ENCODE measurements around the gene GAGE2A.
"Not testable (repeated sequence)": the region's sequence is repeated elsewhere in the genome, so short reads cannot be mapped to it uniquely, and the experiment has no call there.

The GAGE2A gene

DNA sequence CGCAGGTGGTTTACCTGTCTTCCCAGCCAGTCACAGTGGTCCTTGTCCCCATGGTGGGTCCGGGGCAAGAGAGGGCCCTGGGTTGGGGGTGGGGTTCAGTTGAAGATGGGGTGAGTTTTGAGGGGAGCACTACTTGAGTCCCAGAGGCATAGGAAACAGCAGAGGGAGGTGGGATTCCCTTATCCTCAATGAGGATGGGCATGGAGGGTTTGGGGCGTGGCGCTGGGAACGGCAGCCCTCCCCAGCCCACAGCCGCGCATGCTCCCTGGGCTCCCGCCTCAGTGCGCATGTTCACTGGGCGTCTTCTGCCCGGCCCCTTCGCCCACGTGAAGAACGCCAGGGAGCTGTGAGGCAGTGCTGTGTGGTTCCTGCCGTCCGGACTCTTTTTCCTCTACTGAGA is 9.6 kb upstream of the GAGE2A start, which contains the start of gene GAGE12H:
Gene GAGE12H, plus strand, starts transcription at position 301 of the 400 bp plus-strand sequence. CDS start 1,155 bp downstream, outside the sequence.
- H3K9me2 ChIP-seq (replicated peaks; ENCODE audit: low read depth, low read length); H3K9me3 ChIP-seq (ENCODE audit: insufficient read depth, low read depth, low read length); H3K4me2 ChIP-seq (ENCODE audit: low read depth, low read length, poor library complexity, severe bottlenecking); H3K79me2 ChIP-seq (ENCODE audit: insufficient read depth, low read length); H2AFZ ChIP-seq (ENCODE audit: low read length); H3K27me3 ChIP-seq (ENCODE audit: insufficient read depth, low read length, poor library complexity, severe bottlenecking); H3K4me1 ChIP-seq (ENCODE audit: insufficient read depth, low read length, poor library complexity, severe bottlenecking); H3K4me3 ChIP-seq (ENCODE audit: low read length, poor library complexity, severe bottlenecking); H3K9ac ChIP-seq (ENCODE audit: low read depth, low read length, poor library complexity, severe bottlenecking); H3K36me3 ChIP-seq (ENCODE audit: insufficient read depth, low read length); H4K20me1 ChIP-seq (ENCODE audit: insufficient read depth, low read length, poor library complexity, severe bottlenecking); H3F3A ChIP-seq (ENCODE audit: low read depth): not testable (repeated sequence)

DNA sequence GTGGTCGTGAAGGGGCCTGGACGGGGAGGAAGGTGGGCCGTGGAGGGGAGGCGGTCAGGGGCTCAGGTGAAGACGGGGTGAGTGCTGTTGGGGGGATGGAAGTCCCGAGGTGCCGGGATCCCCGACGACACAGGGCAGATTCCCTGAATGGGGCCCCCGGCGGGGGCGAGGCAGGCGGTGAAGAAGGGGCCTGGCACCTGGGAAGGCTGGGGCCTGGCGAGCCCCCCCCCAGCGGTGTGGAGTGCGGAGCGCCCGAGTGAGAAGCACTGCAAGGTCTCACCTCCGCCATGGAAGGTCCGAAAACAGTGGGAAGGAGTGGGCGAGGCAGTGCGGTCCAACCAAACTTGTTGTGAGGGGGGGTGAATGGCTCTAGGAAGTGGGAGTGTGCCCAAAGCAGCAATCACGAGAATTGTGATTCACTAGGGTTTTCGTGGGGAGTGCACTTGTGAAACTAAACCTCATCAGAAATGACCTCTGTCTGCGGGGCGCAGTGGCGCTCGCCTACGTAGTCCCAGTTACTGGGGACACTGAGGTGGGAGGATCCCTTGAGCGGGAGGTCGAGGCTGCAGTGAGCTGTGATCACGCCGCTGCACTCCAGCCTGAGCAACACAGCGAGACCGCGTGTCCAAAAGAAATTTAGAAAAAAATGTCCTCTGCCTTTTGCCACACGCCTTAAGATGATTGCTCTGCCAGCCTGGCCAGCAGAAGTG is 628 bp downstream of the GAGE2A start:
- not testable (repeated sequence) for H3K9me3 ChIP-seq (ENCODE audit: insufficient read depth, low read depth, low read length); H3F3A ChIP-seq (ENCODE audit: low read depth); H3K4me1 ChIP-seq (ENCODE audit: insufficient read depth, low read length, poor library complexity, severe bottlenecking); H4K20me1 ChIP-seq (ENCODE audit: insufficient read depth, low read length, poor library complexity, severe bottlenecking); H3K36me3 ChIP-seq (ENCODE audit: insufficient read depth, low read length); H3K9ac ChIP-seq (ENCODE audit: low read depth, low read length, poor library complexity, severe bottlenecking); H3K9me2 ChIP-seq (replicated peaks; ENCODE audit: low read depth, low read length); H3K4me3 ChIP-seq (ENCODE audit: low read length, poor library complexity, severe bottlenecking); H3K4me2 ChIP-seq (ENCODE audit: low read depth, low read length, poor library complexity, severe bottlenecking); H2AFZ ChIP-seq (ENCODE audit: low read length); H3K79me2 ChIP-seq (ENCODE audit: insufficient read depth, low read length); H3K27me3 ChIP-seq (ENCODE audit: insufficient read depth, low read length, poor library complexity, severe bottlenecking)

DNA sequence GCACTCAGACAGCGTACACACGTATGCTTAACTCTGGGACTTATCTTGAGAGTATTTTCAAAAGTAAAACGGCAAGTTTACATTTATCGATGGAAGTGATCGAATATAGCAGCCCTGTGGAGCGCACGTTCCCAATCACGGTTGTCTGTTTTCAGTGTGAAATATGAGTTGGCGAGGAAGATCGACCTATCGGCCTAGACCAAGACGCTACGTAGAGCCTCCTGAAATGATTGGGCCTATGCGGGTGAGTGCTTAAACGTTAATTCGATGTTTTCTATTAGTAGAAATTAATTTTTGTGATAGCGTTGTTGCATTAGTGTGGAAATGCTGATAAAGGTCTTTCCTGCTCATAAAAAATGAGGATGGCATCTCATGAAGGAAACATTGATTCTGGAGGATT is 1.2 kb downstream of the GAGE2A start:
- H2AFZ ChIP-seq (ENCODE audit: low read length); H3F3A ChIP-seq (ENCODE audit: low read depth); H4K20me1 ChIP-seq (ENCODE audit: insufficient read depth, low read length, poor library complexity, severe bottlenecking); H3K27me3 ChIP-seq (ENCODE audit: insufficient read depth, low read length, poor library complexity, severe bottlenecking); H3K79me2 ChIP-seq (ENCODE audit: insufficient read depth, low read length); H3K4me3 ChIP-seq (ENCODE audit: low read length, poor library complexity, severe bottlenecking); H3K9ac ChIP-seq (ENCODE audit: low read depth, low read length, poor library complexity, severe bottlenecking); H3K9me2 ChIP-seq (replicated peaks; ENCODE audit: low read depth, low read length); H3K36me3 ChIP-seq (ENCODE audit: insufficient read depth, low read length); H3K9me3 ChIP-seq (ENCODE audit: insufficient read depth, low read depth, low read length); H3K4me1 ChIP-seq (ENCODE audit: insufficient read depth, low read length, poor library complexity, severe bottlenecking); H3K4me2 ChIP-seq (ENCODE audit: low read depth, low read length, poor library complexity, severe bottlenecking): not testable (repeated sequence)

DNA sequence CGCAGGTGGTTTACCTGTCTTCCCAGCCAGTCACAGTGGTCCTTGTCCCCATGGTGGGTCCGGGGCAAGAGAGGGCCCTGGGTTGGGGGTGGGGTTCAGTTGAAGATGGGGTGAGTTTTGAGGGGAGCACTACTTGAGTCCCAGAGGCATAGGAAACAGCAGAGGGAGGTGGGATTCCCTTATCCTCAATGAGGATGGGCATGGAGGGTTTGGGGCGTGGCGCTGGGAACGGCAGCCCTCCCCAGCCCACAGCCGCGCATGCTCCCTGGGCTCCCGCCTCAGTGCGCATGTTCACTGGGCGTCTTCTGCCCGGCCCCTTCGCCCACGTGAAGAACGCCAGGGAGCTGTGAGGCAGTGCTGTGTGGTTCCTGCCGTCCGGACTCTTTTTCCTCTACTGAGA is 9.4 kb downstream of the GAGE2A start, which contains the start of gene GAGE1:
Gene GAGE1, plus strand, starts transcription at position 301 of the 400 bp plus-strand sequence. CDS start 1,155 bp downstream, outside the sequence.
- H2AFZ ChIP-seq (ENCODE audit: low read length); H3K9me3 ChIP-seq (ENCODE audit: insufficient read depth, low read depth, low read length); H3K9me2 ChIP-seq (replicated peaks; ENCODE audit: low read depth, low read length); H3K27me3 ChIP-seq (ENCODE audit: insufficient read depth, low read length, poor library complexity, severe bottlenecking); H3K4me2 ChIP-seq (ENCODE audit: low read depth, low read length, poor library complexity, severe bottlenecking); H4K20me1 ChIP-seq (ENCODE audit: insufficient read depth, low read length, poor library complexity, severe bottlenecking); H3K4me1 ChIP-seq (ENCODE audit: insufficient read depth, low read length, poor library complexity, severe bottlenecking); H3K9ac ChIP-seq (ENCODE audit: low read depth, low read length, poor library complexity, severe bottlenecking); H3F3A ChIP-seq (ENCODE audit: low read depth); H3K36me3 ChIP-seq (ENCODE audit: insufficient read depth, low read length); H3K4me3 ChIP-seq (ENCODE audit: low read length, poor library complexity, severe bottlenecking); H3K79me2 ChIP-seq (ENCODE audit: insufficient read depth, low read length): not testable (repeated sequence)

DNA sequence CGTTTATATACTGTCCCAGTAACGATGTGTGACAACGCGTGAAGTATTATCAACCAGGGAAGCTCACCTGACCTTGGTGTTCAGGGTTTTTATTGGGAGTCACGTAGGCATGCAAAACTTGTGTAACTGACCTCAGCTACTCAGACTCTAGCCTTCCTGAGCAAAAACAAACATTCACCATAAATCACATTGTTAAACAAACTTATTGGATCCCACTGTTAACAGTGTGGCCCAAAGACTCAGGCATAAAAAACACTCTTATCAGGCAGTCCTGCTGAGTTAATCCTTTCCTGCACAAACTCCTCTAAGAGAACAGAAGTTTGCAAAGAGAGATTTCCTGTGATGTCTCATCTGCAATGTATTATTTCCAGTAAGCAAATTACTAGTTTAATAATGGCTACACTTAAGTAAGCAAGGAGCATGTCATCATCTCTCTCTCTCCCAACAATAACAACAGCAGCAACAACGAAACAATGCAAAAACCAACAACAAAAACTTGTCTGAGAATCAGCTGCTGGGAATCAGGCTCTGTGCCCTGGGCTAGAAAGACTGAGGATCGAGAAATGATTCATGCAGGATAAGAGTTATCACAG is 21.5 kb downstream of the GAGE2A start:
- Histone ChIP-seq H3F3A (ENCODE audit: low read depth) (no peaks in the 10 kb centered on the region), H3K9me2 (replicated peaks; ENCODE audit: low read depth, low read length) (no peaks in the 10 kb centered on the region), H3K4me2 (ENCODE audit: low read depth, low read length, poor library complexity, severe bottlenecking) (no peak overlapping the region), H2AFZ (ENCODE audit: low read length) (no peak overlapping the region), H3K36me3 (ENCODE audit: insufficient read depth, low read length) (no peaks in the 10 kb centered on the region), H3K9me3 (ENCODE audit: insufficient read depth, low read depth, low read length) (no peaks in the 10 kb centered on the region), H3K79me2 (ENCODE audit: insufficient read depth, low read length) (no peaks in the 10 kb centered on the region), H3K4me3 (ENCODE audit: low read length, poor library complexity, severe bottlenecking) (no peak overlapping the region), H3K9ac (ENCODE audit: low read depth, low read length, poor library complexity, severe bottlenecking) (no peak overlapping the region), H3K27me3 (ENCODE audit: insufficient read depth, low read length, poor library complexity, severe bottlenecking) (no peaks in the 10 kb centered on the region), H3K4me1 (ENCODE audit: insufficient read depth, low read length, poor library complexity, severe bottlenecking) (no peaks in the 10 kb centered on the region), H4K20me1 (ENCODE audit: insufficient read depth, low read length, poor library complexity, severe bottlenecking) (no peaks in the 10 kb centered on the region)
- TF ChIP-seq, protein P1, sequence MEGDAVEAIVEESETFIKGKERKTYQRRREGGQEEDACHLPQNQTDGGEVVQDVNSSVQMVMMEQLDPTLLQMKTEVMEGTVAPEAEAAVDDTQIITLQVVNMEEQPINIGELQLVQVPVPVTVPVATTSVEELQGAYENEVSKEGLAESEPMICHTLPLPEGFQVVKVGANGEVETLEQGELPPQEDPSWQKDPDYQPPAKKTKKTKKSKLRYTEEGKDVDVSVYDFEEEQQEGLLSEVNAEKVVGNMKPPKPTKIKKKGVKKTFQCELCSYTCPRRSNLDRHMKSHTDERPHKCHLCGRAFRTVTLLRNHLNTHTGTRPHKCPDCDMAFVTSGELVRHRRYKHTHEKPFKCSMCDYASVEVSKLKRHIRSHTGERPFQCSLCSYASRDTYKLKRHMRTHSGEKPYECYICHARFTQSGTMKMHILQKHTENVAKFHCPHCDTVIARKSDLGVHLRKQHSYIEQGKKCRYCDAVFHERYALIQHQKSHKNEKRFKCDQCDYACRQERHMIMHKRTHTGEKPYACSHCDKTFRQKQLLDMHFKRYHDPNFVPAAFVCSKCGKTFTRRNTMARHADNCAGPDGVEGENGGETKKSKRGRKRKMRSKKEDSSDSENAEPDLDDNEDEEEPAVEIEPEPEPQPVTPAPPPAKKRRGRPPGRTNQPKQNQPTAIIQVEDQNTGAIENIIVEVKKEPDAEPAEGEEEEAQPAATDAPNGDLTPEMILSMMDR (conservative IDR thresholded peaks at IDR 0.05; ENCODE audit: low read length), result no peak
- no peak for TF ChIP-seq EZH2phosphoT487 (IDR thresholded peaks at IDR 0.05; ENCODE audit: borderline replicate concordance)

Data from Loucy (cell line).